GM18498 (cell line): Measurements from ENCODE around the gene PPP2R3B.
"Not testable (repeated sequence)": the region's sequence is repeated elsewhere in the genome, so short reads cannot be mapped to it uniquely, and the experiment has no call there.

ENCODE experiments used
- ATAC-seq: cut with Tn5 transposase; IDR thresholded peaks from one replicate; pipeline ENCODE4 v1.9.1; 2021; ENCODE audit warnings: mild to moderate bottlenecking, moderate library complexity; ENCODE audit not compliant: unreplicated experiment

Gene PPP2R3B

DNA sequence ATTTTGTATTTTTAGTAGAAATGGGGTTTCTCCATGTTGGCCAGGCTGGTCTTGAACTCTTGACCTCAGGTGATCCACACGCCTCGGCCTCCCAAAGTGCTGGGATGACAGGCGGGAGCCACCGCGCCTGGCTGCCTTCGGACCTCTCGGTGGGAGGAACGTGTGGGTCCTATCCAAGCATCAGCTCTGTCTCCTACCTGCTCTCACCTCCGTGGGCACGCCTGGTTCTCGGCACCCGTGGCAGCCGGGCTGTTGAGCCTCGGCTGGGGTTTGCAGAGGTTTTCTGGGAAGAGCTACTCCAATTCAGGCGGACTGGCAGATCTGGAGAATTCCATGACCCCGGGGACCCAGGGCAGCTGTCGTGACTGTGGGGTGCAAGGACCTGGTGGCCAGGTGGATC lies 23.6 kb upstream of the PPP2R3B start:
- ATAC-seq, result no peak

DNA sequence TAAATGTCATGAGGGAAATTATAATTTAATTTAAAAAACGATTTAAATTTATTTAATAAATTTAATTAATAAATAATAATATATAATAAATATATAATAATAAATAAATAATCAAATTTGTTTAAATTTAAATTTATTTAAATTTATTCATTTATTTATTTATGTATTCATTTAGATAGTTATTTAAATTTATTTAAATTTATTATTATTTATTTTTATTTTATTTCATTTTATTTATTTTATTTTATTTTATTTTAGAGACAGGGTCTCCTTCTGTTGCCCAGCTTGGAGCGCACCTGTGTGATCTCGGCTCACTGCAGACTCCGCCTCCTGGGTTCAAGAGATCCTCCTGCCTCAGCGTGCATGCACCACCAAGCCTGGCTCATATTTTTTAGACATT lies 18.4 kb upstream of the PPP2R3B start:
- no peak for ATAC-seq

DNA sequence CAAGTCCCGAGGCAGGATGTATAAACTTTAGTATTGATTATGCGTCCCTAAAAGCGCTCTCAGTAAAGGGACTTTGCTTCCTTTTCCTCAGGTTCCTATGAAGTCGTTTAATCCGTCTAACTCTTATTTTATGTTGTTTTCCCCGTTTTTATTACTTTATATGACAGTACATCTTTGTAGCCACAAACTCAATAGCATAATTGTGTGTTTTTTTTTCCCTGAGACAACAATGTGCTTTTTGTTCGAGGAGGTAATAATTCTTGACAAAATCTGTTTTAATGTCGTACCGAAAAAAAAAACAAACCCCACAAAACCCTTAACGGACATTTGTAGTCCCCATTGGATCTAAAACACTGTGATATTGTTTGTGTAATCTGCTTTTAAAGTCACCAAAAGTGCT lies 17.9 kb upstream of the PPP2R3B start:
- ATAC-seq, result no peak

DNA sequence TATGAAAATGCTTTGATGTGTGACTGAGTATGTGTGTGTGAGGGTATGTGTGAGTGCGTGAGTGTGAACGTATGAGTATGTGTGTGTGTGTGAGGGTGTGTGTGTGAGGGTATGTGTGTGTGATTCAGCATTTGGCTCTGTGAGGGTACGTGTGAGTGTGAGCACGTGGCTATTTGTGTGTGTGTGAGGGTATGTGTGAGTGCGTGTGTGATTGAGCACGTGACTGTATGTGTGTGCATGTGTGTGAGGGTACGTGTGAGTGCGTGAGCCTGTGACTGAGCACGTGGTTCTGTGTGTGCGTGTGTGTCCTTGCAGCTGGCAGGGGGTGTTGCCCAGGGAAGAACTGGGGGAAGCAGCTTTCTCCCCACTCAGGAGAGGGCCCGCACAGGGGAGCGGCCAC lies 16.1 kb upstream of the PPP2R3B start:
- no peak for ATAC-seq

DNA sequence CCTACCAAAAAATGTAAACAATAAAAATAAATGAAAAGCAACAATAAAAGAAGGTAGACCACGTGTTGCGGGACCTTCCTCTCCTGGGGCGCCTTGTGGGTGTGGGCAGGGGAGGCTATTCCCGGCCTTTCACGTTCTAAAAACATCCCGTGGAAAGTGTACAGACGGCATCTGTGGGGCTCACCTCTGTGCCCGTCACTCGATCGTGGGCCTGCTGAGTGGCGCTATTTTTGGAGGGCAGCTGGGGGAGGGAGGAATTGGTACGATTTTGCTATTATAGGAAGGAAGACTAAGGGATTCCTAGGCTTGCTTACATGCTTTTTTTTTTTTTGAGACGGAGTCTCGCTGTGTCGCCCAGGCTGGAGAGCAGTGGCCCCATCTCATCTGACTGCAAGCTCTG lies 13.6 kb upstream of the PPP2R3B start:
- no peak for ATAC-seq

DNA sequence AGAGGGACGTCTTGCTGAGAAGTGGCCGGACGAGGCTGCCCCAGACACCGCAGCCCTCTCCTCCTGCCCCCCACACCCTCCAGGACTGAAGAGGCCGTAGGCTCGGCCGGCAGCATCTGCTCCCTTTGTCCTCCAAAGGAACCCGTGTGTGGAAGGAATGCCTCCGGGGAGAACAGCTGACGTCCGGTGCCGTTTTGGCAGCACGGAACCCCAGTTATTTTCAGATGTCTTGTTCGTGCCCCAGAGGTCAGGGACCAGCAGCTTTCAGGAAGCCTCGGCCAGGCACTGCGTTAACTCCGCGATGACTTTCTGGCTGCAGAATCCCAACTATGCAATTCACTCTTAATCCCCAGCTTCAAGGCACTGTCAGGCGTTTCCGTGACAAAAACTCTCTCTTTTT lies 10.9 kb upstream of the PPP2R3B start:
- no peak for ATAC-seq

DNA sequence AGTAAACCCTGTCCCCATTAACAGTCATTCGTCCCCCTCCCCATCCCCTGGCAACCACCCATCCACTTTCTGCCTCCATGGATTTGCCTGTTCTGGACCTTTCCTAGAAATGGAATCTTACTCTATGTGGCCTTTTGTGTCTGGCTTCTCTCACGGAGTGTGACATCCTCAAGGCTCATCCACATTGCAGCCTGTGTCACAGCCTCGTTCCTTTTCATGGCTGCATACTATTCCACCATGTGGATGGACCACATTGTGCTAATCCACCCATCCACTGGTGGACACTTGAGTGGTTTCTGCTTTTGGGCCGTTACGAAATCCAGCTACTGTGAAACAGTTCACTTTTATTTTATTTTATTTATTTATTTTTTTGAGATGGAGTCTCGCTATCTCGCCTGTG lies 8.1 kb upstream of the PPP2R3B start:
- no peak for ATAC-seq

DNA sequence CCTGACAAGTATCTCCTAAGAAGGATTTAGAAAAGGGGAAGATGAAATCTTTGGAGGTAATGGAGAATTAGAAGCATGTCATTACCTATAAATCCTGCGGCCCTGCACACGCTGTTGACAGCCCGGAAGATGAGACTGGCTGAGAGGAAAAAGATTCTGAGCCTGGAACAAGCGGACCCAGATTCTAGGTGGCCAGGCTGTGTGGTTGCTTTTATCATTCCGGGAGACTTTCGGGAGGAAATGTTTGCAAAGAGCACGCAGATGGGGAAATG lies 5.8 kb upstream of the PPP2R3B start:
- no peak for ATAC-seq

DNA sequence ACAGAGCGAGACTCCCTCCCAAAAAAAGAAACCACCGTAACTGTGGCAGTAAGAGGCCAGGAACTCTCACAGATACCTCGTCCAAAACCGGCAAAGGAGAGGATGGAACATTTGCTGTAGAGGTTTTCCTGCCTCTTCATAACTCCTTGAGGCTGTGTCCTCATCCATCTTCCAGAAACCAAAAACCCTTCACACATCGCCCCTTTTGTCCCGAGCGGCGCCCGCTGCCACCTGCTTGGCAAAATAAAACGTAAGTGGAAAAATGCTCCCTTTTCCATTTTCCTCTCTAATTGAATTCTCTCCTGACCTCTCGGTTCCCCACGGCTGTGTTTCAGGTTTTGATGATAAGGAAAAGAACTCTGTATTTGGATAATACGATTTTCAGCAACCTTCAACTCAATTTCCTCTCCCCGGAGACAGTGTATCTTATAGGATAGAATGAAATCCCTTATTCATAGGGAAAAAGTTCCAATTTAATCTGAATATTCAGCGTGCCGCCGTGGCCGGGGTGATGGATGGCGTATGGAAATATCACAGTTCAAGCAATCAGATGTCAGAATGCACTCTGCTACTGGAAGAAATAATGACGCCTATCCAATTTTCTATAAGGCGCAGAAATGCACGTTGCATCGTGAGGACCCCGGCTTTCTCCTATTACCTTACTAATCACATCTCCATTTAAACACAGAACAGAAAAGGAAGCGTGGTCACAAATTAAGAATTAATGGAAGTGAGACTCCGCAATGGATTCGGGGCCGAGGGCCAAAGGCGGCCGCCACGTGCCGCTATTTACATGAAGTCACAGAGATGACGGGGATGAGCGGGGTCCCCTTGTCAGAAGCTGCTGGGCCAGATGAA lies 5.2 kb upstream of the PPP2R3B start:
- no peak for ATAC-seq

DNA sequence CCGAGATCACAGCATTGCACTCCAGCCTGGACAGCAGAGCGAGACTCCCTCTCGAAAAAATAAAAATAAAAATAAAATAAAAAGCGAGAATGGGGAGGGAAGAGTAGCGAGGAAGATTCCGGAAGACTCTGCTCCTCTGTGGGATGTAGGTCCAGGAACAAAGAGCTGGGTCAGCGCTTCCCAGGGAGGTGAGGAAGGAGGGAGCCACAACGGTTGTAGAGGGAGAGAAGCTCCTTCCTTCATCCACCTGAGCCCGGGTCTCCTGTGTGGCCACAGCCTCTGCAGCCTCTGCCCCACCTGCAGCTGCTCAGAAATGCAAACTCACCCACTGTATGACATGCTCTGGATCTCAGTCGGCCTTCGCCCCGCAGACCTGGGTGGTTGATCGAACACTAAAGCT lies 3.8 kb upstream of the PPP2R3B start:
- ATAC-seq, result no peak

DNA sequence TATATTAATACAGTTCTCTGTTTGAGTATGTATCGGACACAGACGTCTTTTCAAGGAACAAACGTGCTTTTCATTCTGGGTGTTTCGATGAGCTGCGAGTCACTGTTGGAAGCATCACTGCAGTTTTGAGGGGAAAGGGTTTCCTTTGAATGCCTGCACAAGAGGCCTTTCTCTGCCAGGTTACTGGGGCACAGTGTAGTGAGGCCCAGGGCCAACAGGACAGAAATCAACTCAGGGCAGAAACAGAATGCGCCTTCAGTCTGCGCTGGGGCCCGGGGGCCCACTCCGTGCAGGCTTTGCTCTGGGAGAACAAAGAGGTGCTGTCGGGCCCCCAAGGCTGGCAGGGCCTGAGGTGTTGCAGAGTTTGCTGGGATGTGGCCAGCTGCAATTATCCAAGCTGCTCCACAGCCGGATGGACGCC lies 2.3 kb upstream of the PPP2R3B start:
- no peak for ATAC-seq

DNA sequence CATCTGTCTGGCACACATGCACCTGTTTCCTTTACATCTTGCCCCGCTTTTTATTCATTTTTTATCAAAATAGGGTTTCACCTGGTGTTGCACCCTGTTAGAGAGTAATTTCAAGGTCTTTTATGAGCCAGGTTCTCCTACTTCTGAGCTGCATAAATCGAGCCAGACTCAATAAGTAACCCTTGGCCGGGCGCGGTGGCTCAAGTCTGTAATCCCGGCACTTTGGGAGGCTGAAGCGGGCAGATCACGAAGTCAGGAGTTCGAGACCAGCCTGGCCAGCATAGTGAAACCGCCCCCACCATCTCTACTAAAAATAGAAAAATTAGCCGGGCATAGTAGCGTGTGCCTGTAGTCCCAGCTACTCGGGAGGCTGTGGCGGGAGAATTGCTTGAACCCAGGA lies 1.0 kb upstream of the PPP2R3B start:
- no peak for ATAC-seq

DNA sequence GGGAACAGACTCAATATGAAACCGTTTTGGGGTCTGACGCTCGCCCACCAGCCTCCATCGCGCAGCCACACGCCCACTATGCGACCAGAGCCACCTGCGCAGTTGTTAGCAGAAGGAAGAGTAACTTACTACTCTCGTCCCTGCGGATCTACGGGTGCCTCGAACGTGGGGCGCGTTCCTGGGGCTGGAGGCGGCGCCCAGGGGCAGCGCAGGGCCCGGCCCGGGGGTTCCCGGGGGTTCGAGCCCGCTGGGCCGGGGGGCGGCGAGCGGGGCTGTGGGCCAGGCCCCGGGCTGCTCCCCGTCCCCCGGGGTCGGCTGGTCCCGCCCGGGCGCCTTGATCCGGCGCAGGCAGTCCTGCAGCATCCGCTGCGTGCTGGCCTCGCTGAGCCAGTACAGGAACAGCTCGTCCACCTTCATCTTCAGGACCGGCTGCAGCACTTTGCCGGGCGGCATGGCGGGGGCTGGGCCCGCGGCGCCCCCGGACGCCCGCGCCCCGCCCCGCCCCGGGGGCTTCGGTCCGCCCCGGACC lies 404 bp downstream of the PPP2R3B start:
- peak; percentile 29 for ATAC-seq

DNA sequence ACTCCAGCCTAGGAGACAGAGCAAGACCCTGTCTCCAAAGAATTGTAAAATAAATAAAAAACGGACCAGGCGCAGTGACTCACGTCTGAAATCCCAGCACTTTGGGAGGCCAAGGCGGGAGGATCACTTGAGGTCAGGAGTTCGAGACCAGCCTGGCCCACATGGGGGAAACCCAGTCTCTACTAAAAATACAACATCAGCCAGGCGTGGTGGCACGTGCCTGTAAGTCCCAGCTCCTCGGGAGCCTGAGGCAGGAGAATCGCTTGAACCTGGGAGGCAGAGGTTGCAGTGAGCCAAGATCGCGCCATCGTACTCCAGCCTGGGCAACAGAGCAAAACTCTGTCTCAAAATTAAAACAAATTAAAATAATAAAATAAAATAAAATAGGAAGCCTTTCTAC lies 971 bp downstream of the PPP2R3B start:
- ATAC-seq, result not testable (repeated sequence)

DNA sequence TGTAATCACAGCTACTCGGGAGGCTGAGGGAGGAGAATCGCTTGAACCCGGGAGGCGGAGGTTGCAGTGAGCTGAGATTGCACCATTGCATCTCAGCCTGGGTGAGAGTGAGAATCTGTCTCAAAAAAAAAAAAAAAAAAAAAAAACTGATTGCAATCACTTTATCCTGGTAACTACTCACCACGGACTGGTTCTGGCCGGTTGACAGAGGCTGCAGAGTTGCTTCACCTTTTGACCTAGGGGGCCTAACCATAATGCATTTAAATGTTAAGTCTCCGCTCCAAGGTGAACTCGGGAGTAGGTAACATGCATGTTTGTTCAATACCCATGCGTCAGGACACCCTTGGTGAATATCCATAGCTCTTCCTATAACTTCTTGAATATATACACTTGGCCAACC lies 1.8 kb downstream of the PPP2R3B start:
- ATAC-seq, result no peak

DNA sequence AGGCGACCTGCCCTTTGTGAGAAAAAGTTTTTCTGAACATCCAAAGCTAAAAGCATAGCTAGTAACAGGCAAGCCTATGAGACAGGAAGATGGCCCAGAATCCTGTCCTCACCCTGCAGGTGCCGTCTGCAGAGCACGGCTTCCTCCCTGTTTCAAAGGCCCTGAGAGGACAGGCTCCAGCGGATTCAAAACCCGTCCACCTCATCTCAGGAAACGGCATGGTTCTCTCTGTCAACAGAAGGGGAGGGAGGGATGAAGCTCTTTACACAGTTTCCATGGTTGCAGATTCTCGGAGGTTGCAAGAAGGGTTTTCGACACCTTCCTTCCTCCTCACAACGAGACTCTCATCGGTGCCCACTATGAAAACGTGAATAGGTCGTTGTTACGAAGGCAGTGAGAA lies 8.3 kb downstream of the PPP2R3B start:
- no peak for ATAC-seq

DNA sequence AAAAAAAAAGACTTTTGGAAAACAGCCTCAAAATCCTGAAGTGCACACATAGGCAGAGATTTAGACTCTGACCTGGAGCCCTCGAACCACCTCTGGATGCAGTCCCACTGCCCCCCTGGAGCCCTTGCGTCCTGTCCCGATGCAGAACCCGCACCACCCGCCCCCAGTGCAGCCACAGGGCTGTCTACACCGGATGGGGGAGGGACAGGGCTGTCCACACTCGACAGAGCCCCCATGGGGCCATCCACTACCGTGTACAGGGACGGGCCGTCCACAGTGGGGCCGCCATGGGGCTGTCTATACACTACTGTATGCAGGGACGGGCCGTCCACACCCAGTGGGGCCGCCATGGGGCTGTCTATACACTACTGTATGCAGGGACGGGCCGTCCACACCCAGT lies 10.5 kb downstream of the PPP2R3B start:
- not testable (repeated sequence) for ATAC-seq

DNA sequence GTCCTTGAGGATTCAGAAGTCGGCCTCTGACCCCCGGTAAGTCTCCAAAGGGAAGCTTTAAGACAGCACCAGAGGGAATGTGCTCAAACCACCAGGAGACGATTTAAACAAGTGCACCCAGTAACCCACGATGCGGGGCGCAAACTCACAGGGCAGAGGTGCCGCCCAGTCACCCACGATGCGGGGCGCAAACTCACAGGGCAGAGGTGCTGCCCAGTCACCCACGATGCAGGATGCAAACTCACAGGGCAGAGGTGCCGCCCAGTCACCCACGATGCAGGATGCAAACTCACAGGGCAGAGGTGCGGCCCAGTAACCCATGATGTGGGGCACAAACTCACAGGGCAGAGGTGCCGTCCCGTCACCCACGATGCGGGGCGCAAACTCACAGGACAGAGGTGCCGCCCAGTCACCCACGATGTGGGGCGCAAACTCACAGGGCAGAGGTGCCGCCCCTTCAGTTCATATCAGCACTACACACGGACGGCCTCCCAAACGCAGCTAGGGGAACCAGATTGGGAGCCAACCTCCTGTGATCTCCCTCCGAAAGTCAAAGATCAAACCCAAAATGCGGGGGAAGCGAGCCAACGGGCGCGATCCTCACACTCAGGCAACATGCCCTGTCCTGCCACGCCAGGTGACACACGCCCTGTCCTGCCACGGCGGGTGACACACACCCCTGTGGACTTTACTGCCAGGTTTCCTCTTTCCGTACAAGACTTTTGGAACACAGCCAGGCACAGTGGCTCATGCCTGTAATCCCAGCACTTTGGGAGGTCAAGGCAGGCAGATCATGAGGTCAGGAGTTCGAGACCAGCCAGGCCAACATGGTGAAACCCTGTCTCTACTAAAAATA lies 11.3 kb downstream of the PPP2R3B start:
- no peak for ATAC-seq

DNA sequence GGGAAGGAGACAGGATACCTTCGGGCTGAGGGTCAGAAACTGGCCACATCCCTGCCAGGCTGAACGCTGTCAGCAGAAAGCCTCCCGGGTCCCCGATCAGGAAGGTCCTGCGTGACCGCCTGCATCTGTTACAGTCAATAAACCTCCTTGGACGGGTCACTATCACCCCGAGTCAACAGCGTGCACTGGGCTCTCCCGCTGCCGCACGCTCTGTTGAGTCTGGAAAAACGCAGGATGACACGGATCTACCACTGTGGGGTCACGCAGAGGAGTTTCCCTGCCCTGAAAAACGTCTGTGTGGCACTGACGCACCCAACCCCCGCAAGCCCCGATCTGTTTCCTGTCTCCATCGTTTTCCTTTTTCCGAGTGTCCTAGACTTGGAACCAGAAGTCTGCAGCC lies 12.1 kb downstream of the PPP2R3B start:
- no peak for ATAC-seq

DNA sequence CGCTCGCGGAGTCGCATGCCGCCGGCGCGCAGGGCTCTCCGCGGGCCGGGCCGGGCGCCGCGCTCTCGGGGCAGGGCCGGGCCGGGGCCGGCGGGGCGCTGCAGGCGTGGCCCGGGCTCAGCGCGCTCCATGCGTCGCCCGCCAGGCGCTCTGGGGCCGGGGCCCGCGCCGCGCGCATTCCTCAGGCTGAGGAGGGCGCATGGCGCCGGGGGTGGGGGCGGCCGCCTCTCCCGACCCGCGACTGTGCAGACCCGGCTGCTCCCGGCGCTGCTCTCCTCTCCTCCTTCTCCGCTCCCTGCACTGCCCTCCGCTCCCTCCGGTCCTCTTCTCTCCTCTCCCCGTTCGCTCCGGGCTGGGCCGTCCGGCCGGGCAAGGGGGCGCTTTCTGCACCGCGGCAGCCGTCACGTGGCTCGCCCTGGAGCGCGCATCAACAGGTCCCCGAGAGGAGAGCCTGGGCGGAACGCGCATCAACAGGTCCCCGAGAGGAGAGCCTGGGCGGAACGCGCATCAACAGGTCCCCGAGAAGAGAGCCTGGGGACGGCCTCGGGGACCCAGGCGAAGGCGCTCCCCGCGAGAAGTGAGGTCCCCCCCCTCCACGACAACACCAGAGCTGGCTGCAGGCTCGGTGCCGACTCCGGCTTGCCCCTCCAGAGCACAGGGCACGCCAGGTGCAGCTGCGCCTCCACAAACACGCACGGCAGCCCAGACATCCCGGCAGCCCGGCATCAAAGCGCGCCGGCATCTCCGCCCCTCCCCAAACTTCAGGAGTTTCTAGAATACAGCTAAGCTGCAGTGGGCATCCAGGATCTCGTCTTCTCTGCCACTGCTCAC lies 12.9 kb downstream of the PPP2R3B start:
- peak; percentile 49 for ATAC-seq
